ENCODE data around the gene MFAP5.

Gene MFAP5

DNA sequence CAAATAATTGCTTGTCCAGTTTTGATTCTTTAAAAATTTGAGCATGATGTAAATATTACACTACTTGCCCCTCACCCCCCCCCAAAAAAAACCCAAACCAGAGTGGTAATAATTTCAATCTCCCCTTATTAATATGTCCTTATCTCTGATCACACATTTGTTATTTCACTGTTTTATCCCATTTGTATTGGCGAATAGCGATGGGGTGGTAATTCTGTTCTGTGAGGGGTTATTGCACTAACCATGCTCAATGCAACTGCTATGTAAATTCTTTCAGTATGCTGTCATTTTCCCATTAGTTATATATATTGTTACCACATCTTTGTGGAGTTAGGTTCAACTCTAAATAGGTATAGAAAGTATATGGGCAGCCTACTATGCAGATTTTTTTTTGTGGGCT, 36.3 kb upstream of the MFAP5 start:
- DNase-seq (ENCODE audit: extremely low spot score) = no peak
- TF ChIP-seq L3MBTL2 (conservative IDR thresholded peaks at IDR 0.05) (0 out of 2 replicates have a peak, but pooled peaks have one; percentile 7), FOXK2 (IDR thresholded peaks at IDR 0.05) (no peak)
- ChIA-PET CTCF (no interaction called here), POLR2A (interaction anchor here (1.3 kb wide), 1 partner anchor 22 kb away, joined by 4 read pairs; no protein-coding TSS in a partner anchor)

DNA sequence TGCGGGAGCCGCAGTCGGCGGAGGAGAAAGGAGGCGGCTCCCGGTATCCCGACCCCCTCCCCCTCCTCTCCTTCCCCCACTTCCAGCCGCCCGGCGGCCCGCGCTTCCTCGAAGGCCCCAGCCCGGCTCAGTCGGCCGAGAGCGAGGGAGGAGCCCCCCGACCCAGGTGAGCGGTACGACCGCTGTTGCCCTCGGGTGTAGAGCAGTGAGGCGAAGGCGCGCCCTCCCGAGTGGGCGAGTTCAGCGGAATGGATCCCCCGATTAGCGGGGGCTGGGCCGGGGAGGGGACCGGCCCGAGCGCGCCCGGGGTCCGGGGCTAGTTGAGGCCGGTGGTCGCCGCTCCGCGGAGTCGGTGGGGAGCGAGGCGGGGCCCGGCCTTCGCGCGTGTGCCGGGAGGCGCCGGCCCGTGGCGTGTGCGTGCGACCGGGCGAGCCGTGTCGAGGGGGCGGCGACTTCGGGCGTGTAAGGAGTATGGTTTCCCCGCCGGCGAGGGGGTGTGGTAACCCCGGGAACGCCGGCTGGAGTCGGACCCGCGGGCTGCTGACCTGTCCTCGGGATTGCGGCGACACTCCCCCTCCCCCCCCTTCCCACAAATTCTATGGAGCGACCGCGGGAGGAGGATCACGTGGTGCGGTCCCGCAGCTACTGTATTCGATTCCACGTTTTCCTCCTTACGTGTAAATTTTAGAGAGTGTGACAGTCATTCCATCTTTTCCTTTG, 35.7 kb upstream of the MFAP5 start:
- TF ChIP-seq TARDBP (IDR thresholded peaks at IDR 0.05) (no peak), LEF1 (IDR thresholded peaks at IDR 0.05; ENCODE audit: borderline replicate concordance) (no peak), BHLHE40 (IDR thresholded peaks at IDR 0.05; ENCODE audit: borderline replicate concordance) (no peak), ARNT (IDR thresholded peaks at IDR 0.05) (peak; percentile 52; the same call in 1 of the 2 replicates), L3MBTL2 (conservative IDR thresholded peaks at IDR 0.05) (0 out of 2 replicates have a peak, but pooled peaks have one; percentile 11)
- POLR2A ChIA-PET = interaction anchor here (0.7 to 1.6 kb wide), 11 partner anchors 9 to 251 kb away, joined by 3 to 6 read pairs (median 4); partner anchors contain the start of gene M6PR
- DNase-seq (ENCODE audit: extremely low spot score) = peak; percentile 34
- CTCF ChIA-PET = interaction anchor here (0.7 to 1.2 kb wide), 3 partner anchors 154 to 252 kb away, joined by 3 read pairs; partner anchors contain the start of gene M6PR

- peak; percentile 80 for DNase-seq (ENCODE audit: extremely low spot score)
- POLR2A ChIA-PET = interaction anchor here (0.7 to 1.6 kb wide), 13 partner anchors 10 to 252 kb away, joined by 3 to 6 read pairs (median 4); partner anchors contain the start of genes M6PR and PHC1
- TF ChIP-seq FOXM1 (IDR thresholded peaks at IDR 0.05; ENCODE audit: borderline replicate concordance) (peak; percentile 27; the same call in 1 of the 2 replicates), FOXA1 (IDR thresholded peaks at IDR 0.05) (no peak)
- CTCF ChIA-PET = interaction anchor here (0.6 to 1.7 kb wide), 6 partner anchors 86 to 252 kb away, joined by 3 read pairs; partner anchors contain the start of gene M6PR
These were observed 35.0 kb upstream of the MFAP5 start, which contains the start of gene RIMKLB for GRCh38 chr12:8697476-8698131. Gene RIMKLB (plus strand): TSS chr12:8697991. CDS start chr12:8713867, 15,876 bp downstream.

DNA sequence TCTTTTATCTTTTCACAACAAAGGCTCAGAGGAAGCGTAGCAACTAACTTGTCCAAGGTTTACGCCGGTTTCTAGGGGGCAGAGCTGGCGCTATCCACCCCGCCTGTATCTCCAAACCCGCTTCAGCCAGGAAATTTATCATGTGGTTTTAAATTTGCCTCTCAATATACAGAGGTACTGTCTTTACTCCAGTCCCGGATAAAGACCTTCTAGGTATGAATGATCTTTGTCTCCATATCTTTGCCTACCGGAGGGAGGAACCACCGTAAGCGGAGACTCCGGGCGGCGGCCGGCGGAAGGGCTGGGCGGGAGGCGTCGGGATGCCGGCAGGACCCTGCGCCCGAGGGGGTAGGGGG, 34.5 kb upstream of the MFAP5 start:
- CTCF ChIA-PET = interaction anchor here (0.6 to 1.7 kb wide), 5 partner anchors 86 to 253 kb away, joined by 3 read pairs; partner anchors contain the start of gene M6PR
- TF ChIP-seq SUZ12 (IDR thresholded peaks at IDR 0.05) (no peak), BHLHE40 (IDR thresholded peaks at IDR 0.05; ENCODE audit: borderline replicate concordance) (no peak), TARDBP (IDR thresholded peaks at IDR 0.05) (no peak), FOXA1 (IDR thresholded peaks at IDR 0.05) (no peak), ARNT (IDR thresholded peaks at IDR 0.05) (no peak), PKNOX1 (IDR thresholded peaks at IDR 0.05) (no peak), L3MBTL2 (conservative IDR thresholded peaks at IDR 0.05) (0 out of 2 replicates have a peak, but pooled peaks have one; percentile 33), HDGF (IDR thresholded peaks at IDR 0.05; ENCODE audit: borderline replicate concordance) (no peak)
- POLR2A ChIA-PET = interaction anchor here (0.8 to 1.6 kb wide), 11 partner anchors 9 to 252 kb away, joined by 3 to 6 read pairs (median 4); partner anchors contain the start of genes M6PR and PHC1
- no peak for DNase-seq (ENCODE audit: extremely low spot score)

DNA sequence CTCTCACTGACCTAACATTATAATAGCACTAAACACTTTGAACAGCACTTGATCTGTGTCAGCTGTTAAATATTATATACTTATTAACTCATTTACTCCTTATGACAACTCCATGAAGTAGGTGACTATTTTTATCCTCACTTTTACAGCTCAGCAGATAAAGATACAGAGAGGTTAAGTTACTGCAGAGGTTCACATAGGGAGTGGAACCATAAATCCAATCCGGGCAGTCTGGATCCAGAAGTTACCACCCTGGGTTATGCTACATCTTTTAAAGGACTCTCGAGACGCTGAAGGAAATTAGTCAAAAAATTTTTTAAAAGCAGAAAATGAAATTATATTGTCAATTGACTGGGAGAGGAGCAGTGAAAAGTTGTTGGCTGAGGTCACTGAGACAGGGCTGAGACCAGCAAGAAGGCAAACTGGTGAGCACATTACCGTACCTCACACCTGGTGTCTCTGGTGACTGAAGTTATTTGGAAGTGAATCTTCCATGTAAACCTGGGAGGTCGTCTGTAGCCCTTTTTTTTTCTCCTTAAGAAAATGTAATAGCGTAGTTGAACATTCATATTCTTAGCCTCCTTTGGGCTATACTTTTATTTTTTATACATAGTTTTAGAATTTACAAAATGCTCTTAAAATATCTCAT, 33.9 kb upstream of the MFAP5 start:
- TF ChIP-seq FOXK2 (IDR thresholded peaks at IDR 0.05) = no peak
- ChIA-PET POLR2A (interaction anchor here (0.7 to 1.4 kb wide), 2 partner anchors 12 to 202 kb away, joined by 3 read pairs; no protein-coding TSS in a partner anchor), CTCF (interaction anchor here (1.2 to 1.7 kb wide), 2 partner anchors 103 to 127 kb away, joined by 3 read pairs; no protein-coding TSS in a partner anchor)
- DNase-seq (ENCODE audit: extremely low spot score) = no peak

DNA sequence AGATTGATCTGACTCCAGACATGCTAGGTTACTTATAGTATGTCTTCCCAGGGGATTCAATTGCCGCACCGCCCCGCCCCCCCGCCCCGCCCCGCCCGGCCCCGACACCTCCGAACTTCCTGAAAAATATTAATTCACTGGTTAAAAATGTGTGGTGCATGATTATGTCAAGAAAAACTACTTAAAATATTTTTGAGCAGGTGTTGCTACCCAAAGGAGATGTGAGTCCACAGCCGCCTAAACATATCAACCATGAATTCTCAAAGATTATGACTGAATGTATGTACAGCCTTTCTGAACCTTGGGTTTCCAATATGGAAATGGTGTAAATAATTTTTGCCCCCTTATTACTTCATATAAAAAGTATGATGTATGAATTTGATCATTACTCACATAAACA, 32.5 kb upstream of the MFAP5 start:
- no peak for DNase-seq (ENCODE audit: extremely low spot score)
- TF ChIP-seq ARNT (IDR thresholded peaks at IDR 0.05) (no peak), SUZ12 (IDR thresholded peaks at IDR 0.05) (no peak), ELF4 (IDR thresholded peaks at IDR 0.05) (no peak), NFRKB (IDR thresholded peaks at IDR 0.05) (no peak), PKNOX1 (IDR thresholded peaks at IDR 0.05) (no peak), FOXM1 (IDR thresholded peaks at IDR 0.05; ENCODE audit: borderline replicate concordance) (no peak), TARDBP (IDR thresholded peaks at IDR 0.05) (no peak), HDGF (IDR thresholded peaks at IDR 0.05; ENCODE audit: borderline replicate concordance) (no peak), BHLHE40 (IDR thresholded peaks at IDR 0.05; ENCODE audit: borderline replicate concordance) (no peak), FOXA1 (IDR thresholded peaks at IDR 0.05) (no peak), CTBP1 (IDR thresholded peaks at IDR 0.05; ENCODE audit: borderline replicate concordance) (no peak), L3MBTL2 (conservative IDR thresholded peaks at IDR 0.05) (no peak), SP1 (IDR thresholded peaks at IDR 0.05) (no peak), LEF1 (IDR thresholded peaks at IDR 0.05; ENCODE audit: borderline replicate concordance) (no peak), FOXK2 (IDR thresholded peaks at IDR 0.05) (no peak), ZNF384 (IDR thresholded peaks at IDR 0.05) (no peak)
- ChIA-PET CTCF (no interaction called here), POLR2A (no interaction called here)

Measured in HEK293T (cell line).